HUES6 (cell line): ENCODE data around the gene TAS2R10.

Experiments used
- H3K27ac ChIP-seq: 2 replicates; pipeline ENCODE4 v1.7.0; 2013; ENCODE audit warnings: low read depth, mild to moderate bottlenecking, low read length, inconsistent platforms
- H3K27me3 ChIP-seq: 2 replicates; pipeline ENCODE4 v1.6.1; 2013; ENCODE audit warnings: low read length; ENCODE audit not compliant: control insufficient read depth, insufficient read depth
- H3K36me3 ChIP-seq: 2 replicates; pipeline ENCODE4 v1.6.1; 2013; ENCODE audit warnings: low read length; ENCODE audit not compliant: control insufficient read depth, insufficient read depth
- H3K4me1 ChIP-seq: 2 replicates; pipeline ENCODE4 v1.6.1; 2013; ENCODE audit warnings: low read length; ENCODE audit not compliant: control insufficient read depth, insufficient read depth
- H3K4me3 ChIP-seq: 2 replicates; pipeline ENCODE4 v1.5.1; 2013; ENCODE audit warnings: low read depth, low read length
- H3K9ac ChIP-seq: one replicate; pipeline ENCODE4 v1.6.1; 2013; ENCODE audit warnings: mild to moderate bottlenecking, low read length
- H3K9me3 ChIP-seq: 2 replicates; pipeline ENCODE4 v1.6.1; 2013; ENCODE audit warnings: low read depth, low read length; ENCODE audit not compliant: control insufficient read depth, insufficient read depth

The TAS2R10 gene

GRCh38 chr12:10779103-10779502 lies 47.1 kb downstream of the TAS2R10 start:
- Histone ChIP-seq H3K9ac (no peak overlapping the region), H3K9me3 (no peaks in the 10 kb centered on the region), H3K4me3 (no peak overlapping the region), H3K4me1 (no peaks in the 10 kb centered on the region), H3K36me3 (no peaks in the 10 kb centered on the region), H3K27ac (no peak overlapping the region), H3K27me3 (no peaks in the 10 kb centered on the region)
